H9 (cell line): ENCODE measurements around the gene DNAL1. TPM values are rescaled to one million over a fixed set of nuclear protein-coding genes. Genes with fewer than 3 reads are reported as not detected.

Experiments
- DNase-seq: peaks from one replicate; pipeline ENCODE4 v3.0.0-alpha.2; 2017
- H2AFZ ChIP-seq: one replicate; pipeline ENCODE4 v1.6.1; 2013; ENCODE audit warnings: mild to moderate bottlenecking, low read length, control low read depth, moderate library complexity
- H2AK5ac ChIP-seq: 2 replicates; pipeline ENCODE4 v1.6.1; 2013; ENCODE audit warnings: low read length, control low read depth, mixed read lengths; ENCODE audit not compliant: insufficient read length
- H2BK120ac ChIP-seq: one replicate; pipeline ENCODE4 v1.6.1; 2013; ENCODE audit warnings: low read depth, mild to moderate bottlenecking, low read length, control low read depth, inconsistent platforms; ENCODE audit not compliant: poor library complexity, severe bottlenecking
- H2BK12ac ChIP-seq: 2 replicates; pipeline ENCODE4 v1.6.1; 2013; ENCODE audit warnings: low read length, control low read depth, mixed read lengths, low read depth; ENCODE audit not compliant: insufficient read length
- H2BK15ac ChIP-seq: 2 replicates; pipeline ENCODE4 v1.6.1; 2013; ENCODE audit warnings: low read depth, low read length, control low read depth
- H2BK20ac ChIP-seq: one replicate; pipeline ENCODE4 v1.6.1; 2013; ENCODE audit warnings: low read depth, mild to moderate bottlenecking, low read length, control low read depth, inconsistent platforms; ENCODE audit not compliant: poor library complexity, severe bottlenecking
- H2BK5ac ChIP-seq: 2 replicates; pipeline ENCODE4 v1.6.1; 2013; ENCODE audit warnings: low read length, control low read depth, mixed read lengths; ENCODE audit not compliant: insufficient read length
- H3K14ac ChIP-seq: 2 replicates; pipeline ENCODE4 v1.6.1; 2013; ENCODE audit warnings: low read length, control low read depth; ENCODE audit not compliant: insufficient read depth
- H3K18ac ChIP-seq: 2 replicates; pipeline ENCODE4 v1.6.1; 2013; ENCODE audit warnings: low read depth, mild to moderate bottlenecking, mixed read lengths, low read length, control low read depth; ENCODE audit not compliant: insufficient read length
- H3K23ac ChIP-seq: 2 replicates; pipeline ENCODE4 v1.6.1; 2013; ENCODE audit warnings: low read length, control low read depth, mixed read lengths, low read depth; ENCODE audit not compliant: insufficient read length
- H3K23me2 ChIP-seq: 2 replicates; pipeline ENCODE4 v1.6.1; 2013; ENCODE audit warnings: low read depth, mild to moderate bottlenecking, mixed read lengths, low read length, control low read depth; ENCODE audit not compliant: insufficient read length, poor library complexity, severe bottlenecking
- H3K27ac ChIP-seq: 2 replicates; pipeline ENCODE4 v1.5.1; 2013; ENCODE audit warnings: low read length, control low read depth, mixed read lengths, low read depth; ENCODE audit not compliant: insufficient read length
- H3K27me3 ChIP-seq: 2 replicates; pipeline ENCODE4 v1.6.1; 2013; ENCODE audit warnings: low read length, control low read depth, inconsistent platforms; ENCODE audit not compliant: insufficient read depth
- H3K4ac ChIP-seq: 2 replicates; pipeline ENCODE4 v1.6.1; 2013; ENCODE audit warnings: low read depth, mild to moderate bottlenecking, control low read depth, inconsistent platforms, low read length, moderate library complexity
- H3K4me1 ChIP-seq: 2 replicates; pipeline ENCODE4 v1.6.1; 2013; ENCODE audit warnings: low read length, control low read depth, inconsistent platforms; ENCODE audit not compliant: insufficient read depth
- H3K4me2 ChIP-seq: 2 replicates; pipeline ENCODE4 v1.6.1; 2013; ENCODE audit warnings: low read length, control low read depth, mixed read lengths; ENCODE audit not compliant: insufficient read length, insufficient read depth
- H3K56ac ChIP-seq: 2 replicates; pipeline ENCODE4 v1.6.1; 2013; ENCODE audit warnings: low read depth, mild to moderate bottlenecking, mixed read lengths, low read length, control low read depth; ENCODE audit not compliant: insufficient read length
- H3K79me1 ChIP-seq: 2 replicates; pipeline ENCODE4 v1.6.1; 2013; ENCODE audit warnings: low read depth, mild to moderate bottlenecking, moderate library complexity, low read length, control low read depth, inconsistent platforms; ENCODE audit not compliant: insufficient read depth, poor library complexity, severe bottlenecking
- H3K79me2 ChIP-seq: 2 replicates; pipeline ENCODE4 v1.6.1; 2013; ENCODE audit warnings: low read length, control low read depth, inconsistent platforms; ENCODE audit not compliant: insufficient read depth
- H3K9ac ChIP-seq: 2 replicates; pipeline ENCODE4 v1.6.1; 2013; ENCODE audit warnings: low read length, control low read depth, mixed read lengths; ENCODE audit not compliant: insufficient read length; ENCODE audit errors: extremely low read depth
- H3K9me3 ChIP-seq: one replicate; pipeline ENCODE4 v1.6.1; 2013; ENCODE audit warnings: low read depth, low read length, inconsistent platforms; ENCODE audit not compliant: control insufficient read depth
- H3T11ph ChIP-seq: one replicate; pipeline ENCODE4 v1.6.1; 2013; ENCODE audit warnings: mild to moderate bottlenecking, low read length, control low read depth, inconsistent platforms
- H4K20me1 ChIP-seq: one replicate; pipeline ENCODE4 v1.6.1; 2013; ENCODE audit not compliant: control insufficient read depth, insufficient read length, insufficient read depth
- H4K5ac ChIP-seq: 2 replicates; pipeline ENCODE4 v1.6.1; 2013; ENCODE audit warnings: low read depth, mild to moderate bottlenecking, mixed read lengths, low read length, control low read depth; ENCODE audit not compliant: insufficient read length
- H4K8ac ChIP-seq: replicated peaks from 2 replicates; pipeline ENCODE4 v1.6.1; 2013; ENCODE audit warnings: low read length, control low read depth, mixed read lengths, low read depth; ENCODE audit not compliant: insufficient read length
- H4K91ac ChIP-seq: 2 replicates; pipeline ENCODE4 v1.6.1; 2013; ENCODE audit warnings: low read depth, mild to moderate bottlenecking, moderate library complexity, mixed read lengths, low read length, control low read depth; ENCODE audit not compliant: insufficient read length
- H3K27ac Mint-ChIP-seq, 3 experiments: 2 replicates in 2 of 3; 3 replicates in 1 of 3; pipeline ENCODE4 v1.8.0; 2020 to 2021; ENCODE audit warnings: mixed read lengths in 3 of 3, mild to moderate bottlenecking in 1 of 3, moderate library complexity in 1 of 3
- H3K27me3 Mint-ChIP-seq: 2 replicates; pipeline ENCODE4 v1.8.0; 2021; ENCODE audit warnings: low read depth, mild to moderate bottlenecking, moderate library complexity, mixed read lengths
- H3K36me3 Mint-ChIP-seq, 3 experiments: 2 replicates in 2 of 3; 3 replicates in 1 of 3; pipeline ENCODE4 v1.8.0; 2020 to 2021; ENCODE audit warnings: low read depth in 3 of 3, mixed read lengths in 3 of 3; ENCODE audit not compliant: insufficient read depth in 1 of 3
- H3K4me1 Mint-ChIP-seq, 2 experiments: 2 replicates each; pipeline ENCODE4 v1.8.0; 2020; ENCODE audit warnings: mixed read lengths in 2 of 2
- H3K4me3 Mint-ChIP-seq, 2 experiments: 2 replicates in 1 of 2; 3 replicates in 1 of 2; pipeline ENCODE4 v1.8.0; 2020 to 2021; ENCODE audit warnings: mild to moderate bottlenecking in 2 of 2, mixed read lengths in 2 of 2, moderate library complexity in 1 of 2
- H3K9me3 Mint-ChIP-seq, 2 experiments: 2 replicates in 1 of 2; 3 replicates in 1 of 2; pipeline ENCODE4 v1.8.0; 2020; ENCODE audit warnings: mild to moderate bottlenecking in 2 of 2, mixed read lengths in 2 of 2, moderate library complexity in 1 of 2
- WGBS: extraction: QIAGEN DNeasy Blood & Tissue Kit; methylation state at CpG from one replicate; pipeline ENCODE4 v1.1.7; 2013; ENCODE audit warnings: missing lambda C conversion rate, low lambda C conversion rate, mixed read lengths; ENCODE audit not compliant: insufficient read length; ENCODE audit errors: extremely low coverage; 5-methylcytosine and 5-hydroxymethylcytosine counted together
- total RNA-seq: library from RNA; stranded (reverse); gene quantifications from 2 replicates; pipeline ENCODE4 v1.2.1, GENCODE V29; 2021
- TF ChIP-seq, protein P1 (sequence below): fragments of 200-600 bp; sonication (generic); conservative IDR thresholded peaks from 3 replicates; pipeline ENCODE4 v1.8.0; 2021; ENCODE audit warnings: antibody characterized with exemption, mild to moderate bottlenecking

DNAL1 gene
- total RNA-seq, 1 experiment from 2014 or later: 17.7 TPM

DNA sequence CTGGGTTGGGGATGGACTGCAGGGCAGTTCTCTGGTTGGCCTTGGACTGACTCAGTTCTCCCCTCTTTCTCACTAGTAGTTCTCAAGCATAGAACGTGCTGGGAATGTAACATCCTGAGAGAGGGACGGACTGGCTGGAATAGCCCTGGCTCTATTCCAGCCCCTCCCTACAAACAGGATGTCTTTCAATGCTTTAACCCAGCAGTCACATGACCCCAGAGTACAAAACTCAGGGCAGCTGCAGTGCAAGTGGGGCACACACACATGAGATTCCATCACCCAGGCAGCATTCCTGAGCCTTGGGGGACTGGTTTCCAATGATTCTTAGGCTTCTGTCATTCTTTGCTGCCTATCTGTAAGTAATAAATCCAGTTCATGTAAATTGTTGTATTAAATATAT is 34.1 kb upstream of the DNAL1 start:
- Mint-ChIP-seq H3K4me3 (no peak overlapping the region), H3K4me1 (peaks cover 0 to 2% of the 10 kb centered on the region in 2 experiments; a peak in 1 of 4 replicates), H3K9me3 (peaks cover 19% of the 10 kb centered on the region in 2 experiments), H3K27me3 (peaks cover 33% of the 10 kb centered on the region), H3K27ac (no peak overlapping the region), H3K36me3 (peaks cover 13 to 17% (median 17%) of the 10 kb centered on the region in 3 experiments; a peak in 6 of 7 replicates)
- no peak for DNase-seq
- Histone ChIP-seq H3K4me1 (no peaks in the 10 kb centered on the region), H3T11ph (no peak overlapping the region), H3K4ac (no peak overlapping the region), H3K4me2 (no peak overlapping the region), H3K27me3 (peaks cover 6% of the 10 kb centered on the region; the same call in 1 of the 2 replicates), H3K18ac (no peak overlapping the region), H3K23me2 (peaks cover 4% of the 10 kb centered on the region), H2AK5ac (no peak overlapping the region), H4K91ac (no peak overlapping the region), H2BK5ac (no peak overlapping the region), H4K5ac (no peak overlapping the region), H2BK120ac (no peak overlapping the region), H2BK12ac (no peak overlapping the region), H3K14ac (no peak overlapping the region), H3K79me2 (no peaks in the 10 kb centered on the region), H2BK15ac (no peak overlapping the region), H4K20me1 (no peaks in the 10 kb centered on the region), H3K27ac (no peak overlapping the region), H2BK20ac (no peak overlapping the region), H3K9ac (no peak overlapping the region), H2AFZ (no peak overlapping the region), H3K56ac (no peak overlapping the region), H3K79me1 (no peaks in the 10 kb centered on the region), H3K23ac (no peak overlapping the region), H4K8ac (no peak overlapping the region), H3K9me3 (no peaks in the 10 kb centered on the region)
- WGBS: no CpG with 5 or more reads among the region's 2 CpGs
- TF ChIP-seq, protein P1, sequence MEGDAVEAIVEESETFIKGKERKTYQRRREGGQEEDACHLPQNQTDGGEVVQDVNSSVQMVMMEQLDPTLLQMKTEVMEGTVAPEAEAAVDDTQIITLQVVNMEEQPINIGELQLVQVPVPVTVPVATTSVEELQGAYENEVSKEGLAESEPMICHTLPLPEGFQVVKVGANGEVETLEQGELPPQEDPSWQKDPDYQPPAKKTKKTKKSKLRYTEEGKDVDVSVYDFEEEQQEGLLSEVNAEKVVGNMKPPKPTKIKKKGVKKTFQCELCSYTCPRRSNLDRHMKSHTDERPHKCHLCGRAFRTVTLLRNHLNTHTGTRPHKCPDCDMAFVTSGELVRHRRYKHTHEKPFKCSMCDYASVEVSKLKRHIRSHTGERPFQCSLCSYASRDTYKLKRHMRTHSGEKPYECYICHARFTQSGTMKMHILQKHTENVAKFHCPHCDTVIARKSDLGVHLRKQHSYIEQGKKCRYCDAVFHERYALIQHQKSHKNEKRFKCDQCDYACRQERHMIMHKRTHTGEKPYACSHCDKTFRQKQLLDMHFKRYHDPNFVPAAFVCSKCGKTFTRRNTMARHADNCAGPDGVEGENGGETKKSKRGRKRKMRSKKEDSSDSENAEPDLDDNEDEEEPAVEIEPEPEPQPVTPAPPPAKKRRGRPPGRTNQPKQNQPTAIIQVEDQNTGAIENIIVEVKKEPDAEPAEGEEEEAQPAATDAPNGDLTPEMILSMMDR: no peak
